ENCODE measurements around the gene USP13.

GRCh38 chr3:179694731-179695130 lies 41.9 kb downstream of the USP13 start:
- TF ChIP-seq, protein P1, sequence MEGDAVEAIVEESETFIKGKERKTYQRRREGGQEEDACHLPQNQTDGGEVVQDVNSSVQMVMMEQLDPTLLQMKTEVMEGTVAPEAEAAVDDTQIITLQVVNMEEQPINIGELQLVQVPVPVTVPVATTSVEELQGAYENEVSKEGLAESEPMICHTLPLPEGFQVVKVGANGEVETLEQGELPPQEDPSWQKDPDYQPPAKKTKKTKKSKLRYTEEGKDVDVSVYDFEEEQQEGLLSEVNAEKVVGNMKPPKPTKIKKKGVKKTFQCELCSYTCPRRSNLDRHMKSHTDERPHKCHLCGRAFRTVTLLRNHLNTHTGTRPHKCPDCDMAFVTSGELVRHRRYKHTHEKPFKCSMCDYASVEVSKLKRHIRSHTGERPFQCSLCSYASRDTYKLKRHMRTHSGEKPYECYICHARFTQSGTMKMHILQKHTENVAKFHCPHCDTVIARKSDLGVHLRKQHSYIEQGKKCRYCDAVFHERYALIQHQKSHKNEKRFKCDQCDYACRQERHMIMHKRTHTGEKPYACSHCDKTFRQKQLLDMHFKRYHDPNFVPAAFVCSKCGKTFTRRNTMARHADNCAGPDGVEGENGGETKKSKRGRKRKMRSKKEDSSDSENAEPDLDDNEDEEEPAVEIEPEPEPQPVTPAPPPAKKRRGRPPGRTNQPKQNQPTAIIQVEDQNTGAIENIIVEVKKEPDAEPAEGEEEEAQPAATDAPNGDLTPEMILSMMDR (IDR thresholded peaks at IDR 0.05) = no peak
- TF ChIP-seq POLR2A (IDR thresholded peaks at IDR 0.05) = no peak

Data from Peyer's patch (tissue), 4 donors.